Fibroblast of lung (primary cell): Measurements from ENCODE around the gene PDAP1. TPM values are rescaled to one million over a fixed set of nuclear protein-coding genes. Genes with fewer than 3 reads are reported as not detected.

Experiments used
- DNase-seq, 2 donors: peaks; one replicate each; pipeline versions ENCODE4 v3.0.0 to v3.0.0-alpha.2; 2010; ENCODE audit warnings: low read depth in 2 of 2
- H2AFZ ChIP-seq: 2 replicates; pipeline ENCODE4 v1.5.1; 2012; ENCODE audit warnings: low read length, control low read depth, inconsistent platforms
- H3K27ac ChIP-seq: 2 replicates; pipeline ENCODE4 v1.5.1; 2011; ENCODE audit warnings: low read length, control low read depth; ENCODE audit not compliant: insufficient read depth
- H3K27me3 ChIP-seq: 2 replicates; pipeline ENCODE4 v1.5.1; 2011; ENCODE audit warnings: mild to moderate bottlenecking, low read length; ENCODE audit not compliant: control insufficient read depth, insufficient read depth
- H3K36me3 ChIP-seq: 2 replicates; pipeline ENCODE4 v1.5.1; 2011; ENCODE audit warnings: low read length; ENCODE audit not compliant: control insufficient read depth, insufficient read depth
- H3K4me1 ChIP-seq: 2 replicates; pipeline ENCODE4 v1.5.1; 2011; ENCODE audit warnings: low read length; ENCODE audit not compliant: control insufficient read depth, insufficient read depth; ENCODE audit errors: extremely low read depth
- H3K4me2 ChIP-seq: 2 replicates; pipeline ENCODE4 v1.5.1; 2011; ENCODE audit warnings: low read length, control low read depth; ENCODE audit not compliant: insufficient read depth; ENCODE audit errors: extremely low read depth
- H3K4me3 ChIP-seq, 4 experiments: fragments of 200-600 bp in 1 of 4; sonication (generic) in 1 of 4; replicated peaks in 1 of 4; 2 replicates each; pipeline ENCODE4 v1.5.1; 2011 to 2016; ENCODE audit warnings: low read length in 4 of 4, low read depth in 3 of 4, mild to moderate bottlenecking in 3 of 4, control low read depth in 2 of 4, inconsistent platforms in 1 of 4, mixed read lengths in 1 of 4; ENCODE audit not compliant: insufficient read depth in 1 of 4; ENCODE audit errors: control extremely low read depth in 1 of 4
- H3K79me2 ChIP-seq: 2 replicates; pipeline ENCODE4 v1.5.1; 2012; ENCODE audit warnings: mild to moderate bottlenecking, low read length, inconsistent platforms; ENCODE audit not compliant: control insufficient read depth, insufficient read depth
- H3K9ac ChIP-seq: 2 replicates; pipeline ENCODE4 v1.5.1; 2011; ENCODE audit warnings: mild to moderate bottlenecking, low read length, control low read depth; ENCODE audit not compliant: insufficient read depth
- H3K9me3 ChIP-seq: 2 replicates; pipeline ENCODE4 v1.5.1; 2012; ENCODE audit warnings: low read depth, low read length; ENCODE audit not compliant: control insufficient read depth, insufficient read depth
- H4K20me1 ChIP-seq: 2 replicates; pipeline ENCODE4 v1.5.1; 2011; ENCODE audit warnings: low read length; ENCODE audit not compliant: control insufficient read depth, insufficient read depth; ENCODE audit errors: extremely low read depth
- EZH2 ChIP-seq: IDR thresholded peaks from 2 replicates; pipeline ENCODE4 v1.5.1; 2012; ENCODE audit warnings: low read length, control low read depth, mild to moderate bottlenecking; ENCODE audit errors: missing control alignments
- polyA plus RNA-seq, 2 donors: library from polyadenylated mRNA; depleted of rRNA in 1 of 2; stranded (reverse) in 1 of 2; unstranded in 1 of 2; fragments of >200 nt; gene quantifications; 2 replicates each; pipeline ENCODE4 v1.2.1, GENCODE V29; 2011 to 2012; ENCODE audit warnings: missing spikeins in 1 of 2
- total RNA-seq: library from RNA; depleted of rRNA; stranded (reverse); fragments of >200 nt; gene quantifications from 2 replicates; pipeline ENCODE4 v1.2.1, GENCODE V29; 2014
- TF ChIP-seq, protein P1 (sequence below), 2 donors: IDR thresholded peaks in 1 of 2; conservative IDR thresholded peaks in 1 of 2; 1 replicate in 1 of 2; 2 replicates in 1 of 2; pipeline ENCODE4 v1.5.1; 2011 to 2012; ENCODE audit warnings: low read length in 2 of 2, control low read depth in 1 of 2, inconsistent platforms in 1 of 2, low read depth in 1 of 2, mild to moderate bottlenecking in 1 of 2

Gene PDAP1
- total and polyA plus RNA-seq, 2 donors (not counting 1 experiment from before 2014, with no cell fraction given): 29.6 to 105 TPM

- H3K4me1 ChIP-seq: peaks cover 3% of the 10 kb centered on the region
- no peak overlapping the region for H2AFZ ChIP-seq
- H3K9me3 ChIP-seq: no peaks in the 10 kb centered on the region
- H3K79me2 ChIP-seq: no peaks in the 10 kb centered on the region
- no peak overlapping the region for H3K9ac ChIP-seq
- no peak for TF ChIP-seq EZH2
- TF ChIP-seq, protein P1, sequence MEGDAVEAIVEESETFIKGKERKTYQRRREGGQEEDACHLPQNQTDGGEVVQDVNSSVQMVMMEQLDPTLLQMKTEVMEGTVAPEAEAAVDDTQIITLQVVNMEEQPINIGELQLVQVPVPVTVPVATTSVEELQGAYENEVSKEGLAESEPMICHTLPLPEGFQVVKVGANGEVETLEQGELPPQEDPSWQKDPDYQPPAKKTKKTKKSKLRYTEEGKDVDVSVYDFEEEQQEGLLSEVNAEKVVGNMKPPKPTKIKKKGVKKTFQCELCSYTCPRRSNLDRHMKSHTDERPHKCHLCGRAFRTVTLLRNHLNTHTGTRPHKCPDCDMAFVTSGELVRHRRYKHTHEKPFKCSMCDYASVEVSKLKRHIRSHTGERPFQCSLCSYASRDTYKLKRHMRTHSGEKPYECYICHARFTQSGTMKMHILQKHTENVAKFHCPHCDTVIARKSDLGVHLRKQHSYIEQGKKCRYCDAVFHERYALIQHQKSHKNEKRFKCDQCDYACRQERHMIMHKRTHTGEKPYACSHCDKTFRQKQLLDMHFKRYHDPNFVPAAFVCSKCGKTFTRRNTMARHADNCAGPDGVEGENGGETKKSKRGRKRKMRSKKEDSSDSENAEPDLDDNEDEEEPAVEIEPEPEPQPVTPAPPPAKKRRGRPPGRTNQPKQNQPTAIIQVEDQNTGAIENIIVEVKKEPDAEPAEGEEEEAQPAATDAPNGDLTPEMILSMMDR (conservative IDR thresholded peaks at IDR 0.05 in 1 of 2, IDR thresholded peaks at IDR 0.05 in 1 of 2; ENCODE audit: low read depth in 1 of 2, low read length in 2 of 2): no peak
- no peaks in the 10 kb centered on the region for H3K27me3 ChIP-seq
- H4K20me1 ChIP-seq: no peaks in the 10 kb centered on the region
- H3K4me2 ChIP-seq: no peak overlapping the region
- no peak overlapping the region for H3K4me3 ChIP-seq
- no peak overlapping the region for H3K27ac ChIP-seq
- peak; percentile 34 to 66 for DNase-seq
- peaks cover 14% of the 10 kb centered on the region for H3K36me3 ChIP-seq
Measured at GRCh38 chr7:99369767-99370391, 38.5 kb downstream of the PDAP1 start.

DNA sequence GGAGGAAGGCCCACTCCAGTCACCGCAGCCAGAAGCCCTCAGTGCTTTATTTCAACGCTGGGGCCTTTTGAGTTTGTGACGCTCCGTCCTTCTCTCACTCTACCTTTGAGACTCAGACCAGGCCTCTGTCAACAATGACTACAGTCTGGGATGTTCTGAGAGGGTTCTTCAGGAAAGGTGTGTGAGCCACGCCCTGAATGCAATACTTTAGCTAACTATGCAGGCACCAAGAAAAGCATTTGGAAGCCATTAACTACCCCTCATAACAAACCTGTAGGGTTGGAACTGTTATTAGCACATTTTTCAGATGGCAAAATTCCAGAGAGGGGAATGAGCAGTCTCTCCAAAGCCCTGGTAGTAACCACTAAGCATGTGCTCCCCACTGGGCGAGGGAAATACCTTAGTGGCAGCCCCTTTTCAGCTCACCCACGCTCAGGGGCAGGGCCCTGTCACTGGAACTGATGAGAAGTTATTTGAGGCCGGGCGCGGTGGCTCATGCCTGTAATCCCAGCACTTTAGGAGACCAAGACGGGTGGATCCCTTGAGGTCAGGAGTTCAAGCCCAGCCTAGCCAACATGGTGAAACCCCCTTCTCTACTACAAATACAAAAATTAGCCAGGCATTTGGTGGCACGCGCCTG, 39.5 kb downstream of the PDAP1 start:
- no peak for DNase-seq
- peaks cover 16% of the 10 kb centered on the region for H3K36me3 ChIP-seq
- H2AFZ ChIP-seq: no peak overlapping the region
- H3K9ac ChIP-seq: no peak overlapping the region
- H3K4me2 ChIP-seq: no peak overlapping the region
- H3K4me3 ChIP-seq: no peak overlapping the region
- H3K27me3 ChIP-seq: no peaks in the 10 kb centered on the region
- no peaks in the 10 kb centered on the region for H3K9me3 ChIP-seq
- peaks cover 3% of the 10 kb centered on the region for H3K4me1 ChIP-seq
- no peak for TF ChIP-seq EZH2
- TF ChIP-seq, protein P1 (conservative IDR thresholded peaks at IDR 0.05 in 1 of 2, IDR thresholded peaks at IDR 0.05 in 1 of 2; ENCODE audit: low read depth in 1 of 2, low read length in 2 of 2): no peak
- no peaks in the 10 kb centered on the region for H3K79me2 ChIP-seq
- H4K20me1 ChIP-seq: no peaks in the 10 kb centered on the region
- H3K27ac ChIP-seq: no peak overlapping the region

DNA sequence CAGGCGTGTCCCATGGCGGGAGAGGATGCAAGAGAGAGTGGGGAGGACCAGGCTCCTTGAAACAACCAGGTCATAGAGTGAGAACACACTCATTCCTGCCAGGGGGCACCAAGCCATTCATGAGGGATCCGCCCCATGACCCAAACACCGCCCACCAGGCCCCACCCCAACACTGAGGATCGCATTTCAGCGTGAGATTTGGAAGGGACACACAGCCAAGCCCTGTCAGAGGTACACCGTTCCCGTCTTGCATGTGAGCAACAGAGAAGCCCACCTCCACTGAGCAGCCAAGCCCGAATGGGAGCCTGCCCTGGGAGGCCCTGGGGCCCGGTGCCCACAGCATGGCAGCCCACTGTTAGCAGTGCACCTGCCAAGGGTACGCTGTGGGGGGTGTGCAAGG, 41.8 kb downstream of the PDAP1 start:
- H3K27me3 ChIP-seq: no peaks in the 10 kb centered on the region
- no peak overlapping the region for H3K9ac ChIP-seq
- H3K4me2 ChIP-seq: no peak overlapping the region
- H3K27ac ChIP-seq: no peak overlapping the region
- no peak overlapping the region for H2AFZ ChIP-seq
- no peaks in the 10 kb centered on the region for H4K20me1 ChIP-seq
- no peak overlapping the region for H3K4me3 ChIP-seq
- peaks cover 16% of the 10 kb centered on the region for H3K36me3 ChIP-seq
- H3K4me1 ChIP-seq: no peaks in the 10 kb centered on the region
- no peak for DNase-seq
- no peaks in the 10 kb centered on the region for H3K9me3 ChIP-seq
- no peaks in the 10 kb centered on the region for H3K79me2 ChIP-seq
- TF ChIP-seq, protein P1 (conservative IDR thresholded peaks at IDR 0.05 in 1 of 2, IDR thresholded peaks at IDR 0.05 in 1 of 2; ENCODE audit: low read depth in 1 of 2, low read length in 2 of 2): no peak
- TF ChIP-seq EZH2: no peak
